ENCODE results near the gene RBM33.
"Not testable (repeated sequence)": the region's sequence is repeated elsewhere in the genome, so short reads cannot be mapped to it uniquely, and the experiment has no call there.

RBM33 gene

GRCh38 chr7:155684543-155684942 lies 40.1 kb downstream of the RBM33 start:
- TF ChIP-seq FOXK2 (IDR thresholded peaks at IDR 0.05) (no peak), ELF4 (IDR thresholded peaks at IDR 0.05) (no peak), SUZ12 (IDR thresholded peaks at IDR 0.05) (no peak), TARDBP (IDR thresholded peaks at IDR 0.05) (no peak), ZNF384 (IDR thresholded peaks at IDR 0.05) (no peak), CTBP1 (IDR thresholded peaks at IDR 0.05; ENCODE audit: borderline replicate concordance) (no peak), NFRKB (IDR thresholded peaks at IDR 0.05) (no peak), FOXM1 (IDR thresholded peaks at IDR 0.05; ENCODE audit: borderline replicate concordance) (no peak), HDGF (IDR thresholded peaks at IDR 0.05; ENCODE audit: borderline replicate concordance) (no peak), FOXA1 (IDR thresholded peaks at IDR 0.05) (no peak), ARNT (IDR thresholded peaks at IDR 0.05) (no peak), LEF1 (IDR thresholded peaks at IDR 0.05; ENCODE audit: borderline replicate concordance) (no peak), SP1 (IDR thresholded peaks at IDR 0.05) (no peak), BHLHE40 (IDR thresholded peaks at IDR 0.05; ENCODE audit: borderline replicate concordance) (no peak), L3MBTL2 (conservative IDR thresholded peaks at IDR 0.05) (no peak)
- TF ChIP-seq, protein P1, sequence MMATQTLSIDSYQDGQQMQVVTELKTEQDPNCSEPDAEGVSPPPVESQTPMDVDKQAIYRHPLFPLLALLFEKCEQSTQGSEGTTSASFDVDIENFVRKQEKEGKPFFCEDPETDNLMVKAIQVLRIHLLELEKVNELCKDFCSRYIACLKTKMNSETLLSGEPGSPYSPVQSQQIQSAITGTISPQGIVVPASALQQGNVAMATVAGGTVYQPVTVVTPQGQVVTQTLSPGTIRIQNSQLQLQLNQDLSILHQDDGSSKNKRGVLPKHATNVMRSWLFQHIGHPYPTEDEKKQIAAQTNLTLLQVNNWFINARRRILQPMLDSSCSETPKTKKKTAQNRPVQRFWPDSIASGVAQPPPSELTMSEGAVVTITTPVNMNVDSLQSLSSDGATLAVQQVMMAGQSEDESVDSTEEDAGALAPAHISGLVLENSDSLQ (IDR thresholded peaks at IDR 0.05) = no peak
- ChIA-PET CTCF (interaction anchor here (0.7 kb wide), 1 partner anchor 387 kb away, joined by 3 read pairs; the partner anchor contains the start of gene INSIG1), POLR2A (no interaction called here)
- DNase-seq (ENCODE audit: extremely low spot score) = no peak

DNA sequence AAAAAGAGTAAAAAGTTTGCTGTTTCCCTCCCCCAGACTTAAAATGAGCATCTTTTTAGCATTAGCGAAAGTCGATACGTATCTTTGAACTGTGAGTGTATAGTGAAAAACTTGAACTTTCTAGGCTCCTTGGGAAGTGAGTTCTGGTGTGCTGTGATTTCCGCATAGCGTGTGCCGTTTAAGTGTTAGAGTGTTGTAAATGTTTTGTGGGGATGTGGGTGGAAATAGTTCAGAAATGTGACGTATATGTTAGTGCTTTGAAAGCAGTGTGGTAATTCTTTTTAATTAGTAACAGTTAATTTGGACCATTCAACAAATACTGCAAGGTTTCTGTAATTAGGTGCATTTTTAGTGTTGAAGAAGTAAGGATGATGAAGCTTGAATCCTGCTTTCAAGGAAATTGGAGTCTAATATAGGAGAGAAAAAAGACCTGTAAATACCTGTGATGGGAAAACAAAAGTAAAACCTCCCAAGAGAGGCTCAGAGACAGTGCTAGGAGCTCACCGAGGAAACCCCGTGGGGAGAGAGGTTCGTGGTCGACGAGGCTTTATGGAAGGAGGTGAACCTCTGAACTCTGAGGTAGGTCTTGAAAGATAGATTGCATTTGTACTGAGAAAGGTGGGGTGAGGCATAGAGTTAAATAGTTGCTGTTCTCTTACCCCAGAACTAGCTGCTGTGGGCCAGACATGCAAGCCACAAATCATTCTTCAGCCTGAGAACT lies 40.8 kb downstream of the RBM33 start:
- ChIA-PET POLR2A (no interaction called here), CTCF (no interaction called here)

DNA sequence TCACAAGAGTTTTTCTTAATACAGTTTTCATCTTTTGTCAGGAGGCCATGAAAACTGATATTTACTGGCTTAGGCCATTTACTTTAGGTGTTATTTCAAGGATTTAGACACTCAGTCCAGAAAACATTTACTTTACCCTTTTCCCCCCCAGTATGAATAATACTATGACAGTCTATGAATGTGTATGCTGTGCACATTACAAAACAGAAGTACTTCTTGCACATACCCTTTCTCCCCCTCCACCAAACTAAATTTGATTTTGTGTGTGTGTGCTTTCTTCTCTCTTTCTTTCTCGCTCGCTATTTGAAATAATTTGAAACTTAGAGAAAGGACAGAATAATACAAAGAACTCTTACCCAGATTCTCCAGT lies 41.3 kb downstream of the RBM33 start:
- TF ChIP-seq FOXK2 (IDR thresholded peaks at IDR 0.05) = no peak
- TF ChIP-seq, protein P1 (IDR thresholded peaks at IDR 0.05) = peak; percentile 38
- ChIA-PET POLR2A (no interaction called here), CTCF (no interaction called here)
- no peak for DNase-seq (ENCODE audit: extremely low spot score)

More for the DNA sequence above, 40.8 kb downstream of the RBM33 start:
- TF ChIP-seq ARNT (IDR thresholded peaks at IDR 0.05) = no peak
- no peak for TF ChIP-seq ZNF384 (IDR thresholded peaks at IDR 0.05)
- no peak for TF ChIP-seq FOXA1 (IDR thresholded peaks at IDR 0.05)
- TF ChIP-seq CTBP1 (IDR thresholded peaks at IDR 0.05; ENCODE audit: borderline replicate concordance) = no peak
- TF ChIP-seq FOXM1 (IDR thresholded peaks at IDR 0.05; ENCODE audit: borderline replicate concordance) = no peak
- no peak for TF ChIP-seq SUZ12 (IDR thresholded peaks at IDR 0.05)
- DNase-seq (ENCODE audit: extremely low spot score) = no peak

DNA sequence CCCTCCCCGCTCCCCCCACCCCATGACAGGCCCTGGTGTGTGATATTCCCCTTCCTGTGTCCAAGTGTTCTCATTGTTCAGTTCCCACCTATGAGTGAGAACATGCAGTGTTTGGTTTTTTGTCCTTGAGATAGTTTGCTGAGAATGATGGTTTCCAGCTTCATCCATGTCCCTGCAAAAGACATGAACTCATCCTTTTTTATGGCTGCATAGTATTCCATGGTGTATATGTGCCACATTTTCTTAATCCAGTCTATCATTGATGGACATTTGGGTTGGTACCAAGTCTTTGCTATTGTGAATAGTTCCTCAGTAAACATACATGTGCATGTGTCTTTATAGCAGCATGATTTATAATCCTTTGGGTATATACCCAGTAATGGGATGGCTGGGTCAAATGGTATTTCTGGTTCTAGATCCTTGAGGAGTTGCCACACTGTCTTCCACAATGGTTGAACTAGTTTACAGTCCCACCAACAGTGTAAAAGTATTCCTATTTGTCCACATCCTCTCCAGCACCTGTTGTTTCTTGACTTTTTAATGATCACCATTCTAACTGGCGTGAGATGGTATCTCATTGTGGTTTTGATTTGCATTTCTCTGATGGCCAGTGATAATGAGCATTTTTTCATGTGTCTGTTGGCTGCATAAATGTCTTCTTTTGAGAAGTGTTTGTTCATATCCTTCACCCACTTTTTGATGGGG lies 42.3 kb downstream of the RBM33 start:
- POLR2A ChIA-PET; CTCF ChIA-PET; DNase-seq (ENCODE audit: extremely low spot score): not testable (repeated sequence)

- POLR2A ChIA-PET = not testable (repeated sequence)
These were observed 43.8 kb downstream of the RBM33 start for GRCh38 chr7:155688237-155688636.

GRCh38 chr7:155690655-155691054 lies 46.2 kb downstream of the RBM33 start:
- DNase-seq (ENCODE audit: extremely low spot score); CTCF ChIA-PET; POLR2A ChIA-PET: not testable (repeated sequence)

More at GRCh38 chr7:155688237-155688636, 43.8 kb downstream of the RBM33 start:
- DNase-seq (ENCODE audit: extremely low spot score); CTCF ChIA-PET: not testable (repeated sequence)

GRCh38 chr7:155692317-155692716 lies 47.9 kb downstream of the RBM33 start:
- ChIA-PET CTCF (no interaction called here), POLR2A (no interaction called here)
- no peak for DNase-seq (ENCODE audit: extremely low spot score)
- TF ChIP-seq CTBP1 (IDR thresholded peaks at IDR 0.05; ENCODE audit: borderline replicate concordance) = no peak
- no peak for TF ChIP-seq FOXK2 (IDR thresholded peaks at IDR 0.05)
- TF ChIP-seq FOXA1 (IDR thresholded peaks at IDR 0.05) = no peak
- no peak for TF ChIP-seq SP1 (IDR thresholded peaks at IDR 0.05)
- TF ChIP-seq NFRKB (IDR thresholded peaks at IDR 0.05) = no peak

- DNase-seq (ENCODE audit: extremely low spot score) = no peak
- ChIA-PET POLR2A (no interaction called here), CTCF (no interaction called here)
- no peak for TF ChIP-seq FOXM1 (IDR thresholded peaks at IDR 0.05; ENCODE audit: borderline replicate concordance)
- no peak for TF ChIP-seq ELF4 (IDR thresholded peaks at IDR 0.05)
- TF ChIP-seq ZNF384 (IDR thresholded peaks at IDR 0.05) = no peak
- no peak for TF ChIP-seq FOXA1 (IDR thresholded peaks at IDR 0.05)
- TF ChIP-seq, protein P1 (IDR thresholded peaks at IDR 0.05) = no peak
- TF ChIP-seq L3MBTL2 (conservative IDR thresholded peaks at IDR 0.05) = no peak
These were observed 49.4 kb downstream of the RBM33 start for GRCh38 chr7:155693826-155694225.
